ENCODE measurements around the gene BBX. TPM values are rescaled to one million over a fixed set of nuclear protein-coding genes. Genes with fewer than 3 reads are reported as not detected.

The BBX gene
- total RNA-seq, 1 experiment from 2014 or later: 66.8 TPM

DNA sequence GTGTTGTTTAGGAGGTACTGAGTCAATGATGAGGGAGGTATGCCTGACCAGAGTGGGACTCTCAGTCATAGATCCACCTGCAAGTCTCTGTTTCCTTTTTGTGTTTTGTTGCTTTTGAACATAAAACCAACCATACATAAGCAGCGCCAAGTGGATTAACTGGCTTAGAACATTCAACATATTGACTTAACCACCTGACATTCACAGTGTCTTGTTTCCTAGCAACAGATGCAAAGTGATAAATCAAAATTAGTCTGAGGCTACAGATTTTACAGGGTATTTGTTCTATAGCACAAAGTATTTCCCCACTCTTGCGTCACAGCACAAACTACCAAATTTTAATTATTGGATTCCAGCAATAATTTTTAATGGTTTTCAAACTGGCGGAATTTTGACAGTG, 283.8 kb downstream of the BBX start:
- Histone ChIP-seq H3K79me2 (ENCODE audit: low read length) (no peaks in the 10 kb centered on the region), H3K9ac (ENCODE audit: low read length) (no peak overlapping the region)
- POLR2A ChIA-PET (ENCODE audit: unreplicated experiment): no interaction called here

DNA sequence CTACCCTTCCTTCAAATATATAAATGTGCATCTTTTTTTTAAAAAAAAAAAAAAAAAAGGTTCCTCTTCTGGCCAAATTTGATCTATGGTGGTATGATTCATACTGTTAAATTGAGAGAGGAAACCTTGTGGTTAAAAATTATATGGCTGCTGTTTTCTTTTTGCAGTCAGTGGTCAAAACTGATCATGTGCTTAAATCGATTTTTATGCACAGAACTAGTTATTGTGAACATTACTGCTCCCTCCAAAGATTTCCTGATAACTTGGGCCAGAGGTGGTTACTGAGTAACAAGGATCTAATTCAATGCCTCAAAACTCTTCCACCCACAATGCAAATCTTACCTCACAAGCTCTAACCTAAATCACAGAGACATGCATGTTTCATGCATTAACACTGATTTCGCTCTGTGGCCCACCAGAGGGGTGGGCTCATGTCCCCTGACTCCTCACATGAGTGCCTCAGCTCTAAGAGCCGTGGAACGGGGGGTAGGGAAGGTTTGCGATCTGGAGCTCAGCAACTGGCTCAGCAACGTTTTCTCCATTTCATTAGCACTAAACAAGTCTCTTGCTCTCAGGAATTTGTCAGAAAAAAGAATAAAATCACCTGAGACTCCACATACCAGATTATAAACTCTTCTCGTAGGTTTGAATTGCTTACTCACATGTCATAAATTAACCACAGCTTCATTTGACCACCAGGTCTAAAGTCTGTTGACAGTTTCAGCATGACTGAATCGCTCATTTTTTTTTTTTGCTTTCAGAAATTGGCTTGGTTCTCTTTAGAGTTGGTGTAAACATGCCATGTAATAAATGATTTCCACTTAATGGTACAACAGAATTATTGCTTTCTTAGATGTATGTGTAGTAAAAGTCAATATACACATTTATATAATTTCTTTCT, 287.7 kb downstream of the BBX start:
- TF ChIP-seq EZH2 (IDR thresholded peaks at IDR 0.05; ENCODE audit: low read length, unreplicated experiment) (no peak), EZH2phosphoT487 (IDR thresholded peaks at IDR 0.05; ENCODE audit: borderline replicate concordance, low read length) (no peak)
- TF ChIP-seq, protein P1, sequence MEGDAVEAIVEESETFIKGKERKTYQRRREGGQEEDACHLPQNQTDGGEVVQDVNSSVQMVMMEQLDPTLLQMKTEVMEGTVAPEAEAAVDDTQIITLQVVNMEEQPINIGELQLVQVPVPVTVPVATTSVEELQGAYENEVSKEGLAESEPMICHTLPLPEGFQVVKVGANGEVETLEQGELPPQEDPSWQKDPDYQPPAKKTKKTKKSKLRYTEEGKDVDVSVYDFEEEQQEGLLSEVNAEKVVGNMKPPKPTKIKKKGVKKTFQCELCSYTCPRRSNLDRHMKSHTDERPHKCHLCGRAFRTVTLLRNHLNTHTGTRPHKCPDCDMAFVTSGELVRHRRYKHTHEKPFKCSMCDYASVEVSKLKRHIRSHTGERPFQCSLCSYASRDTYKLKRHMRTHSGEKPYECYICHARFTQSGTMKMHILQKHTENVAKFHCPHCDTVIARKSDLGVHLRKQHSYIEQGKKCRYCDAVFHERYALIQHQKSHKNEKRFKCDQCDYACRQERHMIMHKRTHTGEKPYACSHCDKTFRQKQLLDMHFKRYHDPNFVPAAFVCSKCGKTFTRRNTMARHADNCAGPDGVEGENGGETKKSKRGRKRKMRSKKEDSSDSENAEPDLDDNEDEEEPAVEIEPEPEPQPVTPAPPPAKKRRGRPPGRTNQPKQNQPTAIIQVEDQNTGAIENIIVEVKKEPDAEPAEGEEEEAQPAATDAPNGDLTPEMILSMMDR (conservative IDR thresholded peaks at IDR 0.05; ENCODE audit: low read depth, low read length): no peak
- POLR2A ChIA-PET (ENCODE audit: unreplicated experiment): interaction anchor here (0.6 to 0.7 kb wide), 2 partner anchors 35 to 118 kb away, joined by 3 to 8 read pairs; no protein-coding TSS in a partner anchor
- H3K9ac ChIP-seq (ENCODE audit: low read length): peak overlapping the region; percentile 32; the same call in 1 of the 2 replicates
- peaks cover 16% of the 10 kb centered on the region for H3K4me1 ChIP-seq (ENCODE audit: insufficient read depth, low read length)
- BruUV-seq (replicated peaks): no TSS peak
- H3K27me3 ChIP-seq (ENCODE audit: low read length): no peaks in the 10 kb centered on the region
- H3K27ac ChIP-seq (ENCODE audit: low read length): peak overlapping the region; percentile 75
- H3F3A ChIP-seq (ENCODE audit: low read length, unreplicated experiment): no peaks in the 10 kb centered on the region
- H3K9me2 ChIP-seq (replicated peaks; ENCODE audit: low read length): no peaks in the 10 kb centered on the region
- no peaks in the 10 kb centered on the region for H3K79me2 ChIP-seq (ENCODE audit: low read length)
- H3K9me3 ChIP-seq (ENCODE audit: low read length): no peaks in the 10 kb centered on the region
- CTCF ChIA-PET: interaction anchor here (0.6 to 0.7 kb wide), 2 partner anchors 117 to 275 kb away, joined by 3 to 4 read pairs; no protein-coding TSS in a partner anchor
- 0 out of 2 replicates have a peak, but pooled peaks cover 3% of the 10 kb centered on the region for H4K20me1 ChIP-seq (ENCODE audit: low read length)
- DNase-seq (peak; percentile 75), ATAC-seq (peak; percentile 88)
- H2AFZ ChIP-seq (ENCODE audit: low read length): no peak overlapping the region
- peak overlapping the region; percentile 34; the same call in 1 of the 2 replicates for H3K4me3 ChIP-seq (ENCODE audit: low read length)
- intact Hi-C loops (cut with micrococcal nuclease): loop anchor here (1.0 to 5.0 kb wide), 3 partner anchors 36 to 117 kb away; no protein-coding TSS in a partner anchor
- H3K4me2 ChIP-seq (ENCODE audit: low read length): peak overlapping the region; percentile 80
- H3K36me3 ChIP-seq (ENCODE audit: low read depth, low read length): peaks cover 2% of the 10 kb centered on the region; the same call in 1 of the 2 replicates

More for the DNA sequence above, 283.8 kb downstream of the BBX start:
- DNase-seq (no peak), ATAC-seq (no peak)
- BruUV-seq (replicated peaks): no TSS peak
- Histone ChIP-seq H3K4me2 (ENCODE audit: low read length) (no peak overlapping the region), H3K9me3 (ENCODE audit: low read length) (no peaks in the 10 kb centered on the region), H3K27me3 (ENCODE audit: low read length) (no peaks in the 10 kb centered on the region), H4K20me1 (ENCODE audit: low read length) (0 out of 2 replicates have a peak, but pooled peaks cover 3% of the 10 kb centered on the region), H3K4me1 (ENCODE audit: insufficient read depth, low read length) (peaks cover 16% of the 10 kb centered on the region), H3K36me3 (ENCODE audit: low read depth, low read length) (peaks cover 8% of the 10 kb centered on the region; the same call in 1 of the 2 replicates), H3K27ac (ENCODE audit: low read length) (no peak overlapping the region), H3K4me3 (ENCODE audit: low read length) (no peak overlapping the region), H3K9me2 (replicated peaks; ENCODE audit: low read length) (no peaks in the 10 kb centered on the region), H2AFZ (ENCODE audit: low read length) (no peak overlapping the region), H3F3A (ENCODE audit: low read length, unreplicated experiment) (no peaks in the 10 kb centered on the region)
- TF ChIP-seq EZH2phosphoT487 (IDR thresholded peaks at IDR 0.05; ENCODE audit: borderline replicate concordance, low read length) (no peak), EZH2 (IDR thresholded peaks at IDR 0.05; ENCODE audit: low read length, unreplicated experiment) (no peak)
- TF ChIP-seq, protein P1 (conservative IDR thresholded peaks at IDR 0.05; ENCODE audit: low read depth, low read length): no peak
- intact Hi-C loops (cut with micrococcal nuclease): no loop called here
- CTCF ChIA-PET: no interaction called here
